HepG2 (cell line): ENCODE data around the gene CYP4F8. TPM values are rescaled to one million over a fixed set of nuclear protein-coding genes. Genes with fewer than 3 reads are reported as not detected.
A peak's percentile ranks its signal among the peaks of the same experiment; 100 is the strongest.

Source experiments
- ATAC-seq: fragments of 200-7000 bp; cut with Tn5 transposase; 3 replicates; pipeline ENCODE4 v1.9.1; 2020; ENCODE audit warnings: mild to moderate bottlenecking, moderate library complexity
- BruUV-seq: library from RNA; stranded (reverse); fragments of 400-500 nt; replicated peaks from 2 replicates; lab custom pipeline; 2021; lab: Mats Ljungman, UMichigan
- CTCF ChIA-PET: fragments of 300-600 bp; formaldehyde crosslinking; extraction: SDS; loops from one replicate; lab custom pipeline; 2021; ENCODE audit warnings: low total read pairs, inconsistent platforms, low intra/inter-chr PET ratio; lab: Yijun Ruan, JAX
- POLR2A ChIA-PET: fragments of 350-600 bp; sonication (Branson Sonifier 250); formaldehyde crosslinking; loops from one replicate; lab custom pipeline; 2020; ENCODE audit warnings: antibody characterized with exemption, inconsistent platforms; lab: Yijun Ruan, JAX
- DNase-seq: peaks from one replicate; pipeline ENCODE4 v3.0.0-alpha.2; 2015; ENCODE audit warnings: low spot score
- FAIRE-seq: peaks from 3 replicates; lab custom pipeline; 2011; peaks lifted over from hg19 to GRCh38; lab: Jason Lieb, UNC
- H2AFZ ChIP-seq: one replicate; pipeline ENCODE4 v1.6.1; 2011; ENCODE audit warnings: low read length, inconsistent platforms
- H3K27ac ChIP-seq: fragments of 300-600 bp; 3 replicates; pipeline ENCODE4 v1.8.0; 2011; ENCODE audit warnings: mixed run types, mild to moderate bottlenecking, mixed read lengths, low read length, inconsistent platforms; ENCODE audit not compliant: insufficient read depth; ENCODE audit errors: extremely low read length
- H3K27me3 ChIP-seq, 2 experiments: fragments of 200-600 bp in 1 of 2; 2 replicates in 1 of 2; 3 replicates in 1 of 2; pipeline versions ENCODE4 v1.6.0 to v1.8.0; 2011; ENCODE audit warnings: low read length in 2 of 2, mild to moderate bottlenecking in 2 of 2, moderate library complexity in 2 of 2, inconsistent platforms in 1 of 2; ENCODE audit not compliant: insufficient read depth in 2 of 2, control insufficient read depth in 1 of 2
- H3K36me3 ChIP-seq, 2 experiments: fragments of 200-600 bp in 1 of 2; replicated peaks in 1 of 2; 2 replicates in 1 of 2; 3 replicates in 1 of 2; pipeline versions ENCODE4 v1.5.1 to v1.8.0; 2011; ENCODE audit warnings: low read length in 2 of 2, inconsistent platforms in 1 of 2; ENCODE audit not compliant: insufficient read depth in 2 of 2, control insufficient read depth in 1 of 2
- H3K4me1 ChIP-seq: 2 replicates; pipeline ENCODE4 v1.5.1; 2012; ENCODE audit warnings: low read length, inconsistent platforms; ENCODE audit not compliant: insufficient read depth
- H3K4me2 ChIP-seq: 2 replicates; pipeline ENCODE4 v1.6.0; 2011; ENCODE audit warnings: low read depth, low read length, inconsistent platforms
- H3K4me3 ChIP-seq, 3 experiments: fragments of 200-600 bp in 1 of 3; sonication (generic), shearing (Covaris generic) in 1 of 3; replicated peaks in 1 of 3; 2 replicates each; pipeline ENCODE4 v1.5.1; 2011 to 2016; ENCODE audit warnings: low read length in 3 of 3, inconsistent platforms in 2 of 3, low read depth in 2 of 3, mild to moderate bottlenecking in 2 of 3, control low read depth in 1 of 3, mixed read lengths in 1 of 3; ENCODE audit not compliant: insufficient read depth in 1 of 3
- H3K79me2 ChIP-seq: one replicate; pipeline ENCODE4 v1.6.1; 2011; ENCODE audit warnings: low read length, inconsistent platforms; ENCODE audit not compliant: insufficient read depth
- H3K9ac ChIP-seq: 2 replicates; pipeline ENCODE4 v1.6.0; 2011; ENCODE audit warnings: mild to moderate bottlenecking, low read depth, low read length, inconsistent platforms; ENCODE audit not compliant: insufficient read depth
- H3K9me3 ChIP-seq: 2 replicates; pipeline ENCODE4 v1.5.1; 2012; ENCODE audit warnings: mild to moderate bottlenecking, low read length
- H4K20me1 ChIP-seq: 2 replicates; pipeline ENCODE4 v1.6.0; 2011; ENCODE audit warnings: inconsistent platforms, mild to moderate bottlenecking, low read length, moderate library complexity; ENCODE audit not compliant: insufficient read depth
- ASH2L ChIP-seq: fragments of 300-600, 200-600 bp; sonication (generic); IDR thresholded peaks from 2 replicates; pipeline ENCODE4 v1.7.0; 2017; ENCODE audit warnings: low read depth, mild to moderate bottlenecking, moderate library complexity, mixed read lengths, low read length; ENCODE audit not compliant: insufficient read length
- HDAC6 ChIP-seq: fragments of 200-600 bp; sonication (generic); IDR thresholded peaks from 2 replicates; pipeline ENCODE4 v1.7.0; 2017; ENCODE audit warnings: mild to moderate bottlenecking, antibody characterized with exemption, low read length, low read depth
- MXD4 ChIP-seq: IDR thresholded peaks from 2 replicates; pipeline ENCODE4 v1.6.1; 2016; ENCODE audit warnings: mild to moderate bottlenecking, missing biosample characterization, missing genetic modification reagents
- NFKBIZ ChIP-seq: IDR thresholded peaks from 2 replicates; pipeline ENCODE4 v1.6.1; 2018; ENCODE audit warnings: missing genetic modification reagents, missing compliant biosample characterization
- NR3C1 ChIP-seq: sonication (generic); formaldehyde crosslinking; IDR thresholded peaks from 2 replicates; pipeline ENCODE4 v1.4.0; 2020; ENCODE audit warnings: missing genetic modification reagents
- POGZ ChIP-seq: sonication (generic); formaldehyde crosslinking; IDR thresholded peaks from 2 replicates; pipeline ENCODE4 v1.4.0; 2020; ENCODE audit warnings: mild to moderate bottlenecking, missing genetic modification reagents
- RXRB ChIP-seq: IDR thresholded peaks from 2 replicates; pipeline ENCODE4 v1.6.1; 2016; ENCODE audit warnings: borderline replicate concordance, missing genetic modification reagents, missing compliant biosample characterization
- SP4 ChIP-seq: sonication (generic); formaldehyde crosslinking; IDR thresholded peaks from 2 replicates; pipeline ENCODE4 v1.8.1; 2023; ENCODE audit warnings: mild to moderate bottlenecking, missing genetic modification reagents
- ZFP37 ChIP-seq: sonication (generic); formaldehyde crosslinking; IDR thresholded peaks from 2 replicates; pipeline ENCODE4 v1.4.0; 2020; ENCODE audit warnings: missing genetic modification reagents, borderline replicate concordance
- ZNF101 ChIP-seq: sonication (generic); formaldehyde crosslinking; IDR thresholded peaks from 2 replicates; pipeline ENCODE4 v1.4.0; 2020; ENCODE audit warnings: mild to moderate bottlenecking, low read depth, missing genetic modification reagents, borderline replicate concordance
- ZNF121 ChIP-seq: sonication (generic); formaldehyde crosslinking; IDR thresholded peaks from 2 replicates; pipeline ENCODE4 v1.5.0; 2020; ENCODE audit warnings: mild to moderate bottlenecking, missing genetic modification reagents
- ZNF17 ChIP-seq: sonication (generic); formaldehyde crosslinking; IDR thresholded peaks from 2 replicates; pipeline ENCODE4 v1.5.0; 2020; ENCODE audit warnings: mild to moderate bottlenecking, missing genetic modification reagents
- ZNF326 ChIP-seq: sonication (generic); formaldehyde crosslinking; IDR thresholded peaks from 2 replicates; pipeline ENCODE4 v1.4.0; 2020; ENCODE audit warnings: missing genetic modification reagents, borderline replicate concordance
- ZNF674 ChIP-seq: sonication (generic); formaldehyde crosslinking; IDR thresholded peaks from 2 replicates; pipeline ENCODE4 v1.5.0; 2020; ENCODE audit warnings: low read depth, mild to moderate bottlenecking, missing genetic modification reagents
- WGBS: methylation state at CpG from one replicate; pipeline ENCODE4 v1.1.6; 2017; ENCODE audit warnings: low lambda C conversion rate; 5-methylcytosine and 5-hydroxymethylcytosine counted together
- in situ Hi-C: cut with HindIII; loops from 2 replicates; pipeline ENCODE4 v1.10.0; 2017; ENCODE audit warnings: low pct_unique_long_range_greater_than_20kb; ENCODE audit not compliant: extremely low pct_ligation_motif_present
- intact Hi-C: fragments of 100-400 bp; cut with micrococcal nuclease; formaldehyde crosslinking; loops from one replicate; pipeline ENCODE4 v1.10.0; 2022; ENCODE audit not compliant: unreplicated experiment
- polyA plus RNA-seq, 8 experiments: library from polyadenylated mRNA; depleted of rRNA in 3 of 8; stranded (reverse) in 7 of 8; unstranded in 1 of 8; fragments of >200 nt; fragmentation: Illumina TruSeq in 4 of 8; extraction: Trizol in 4 of 8; gene quantifications; 2 replicates each; pipeline versions ENCODE4 v1.2.1 to v1.2.3, GENCODE V29; 2011 to 2016; ENCODE audit warnings: low read depth in 4 of 8, missing spikeins in 1 of 8, mixed read lengths in 1 of 8; ENCODE audit not compliant: insufficient read depth in 1 of 8
- total RNA-seq, 5 experiments: library from RNA; depleted of rRNA; stranded (reverse); fragments of >200 nt; fragmentation: Illumina TruSeq; extraction: Trizol; gene quantifications; 2 replicates each; pipeline ENCODE4 v1.2.3, GENCODE V29; 2016; ENCODE audit warnings: low read depth in 1 of 5
- TF ChIP-seq, protein P1 (sequence below): sonication (generic); formaldehyde crosslinking; IDR thresholded peaks from 2 replicates; pipeline ENCODE4 v1.9.0; 2022; ENCODE audit warnings: low read depth, missing genetic modification reagents

Gene CYP4F8
- total and polyA plus RNA-seq, 2 of the 13 experiments (the other 11 are each of a cell fraction or from before 2014, with no cell fraction given) = not detected

DNA sequence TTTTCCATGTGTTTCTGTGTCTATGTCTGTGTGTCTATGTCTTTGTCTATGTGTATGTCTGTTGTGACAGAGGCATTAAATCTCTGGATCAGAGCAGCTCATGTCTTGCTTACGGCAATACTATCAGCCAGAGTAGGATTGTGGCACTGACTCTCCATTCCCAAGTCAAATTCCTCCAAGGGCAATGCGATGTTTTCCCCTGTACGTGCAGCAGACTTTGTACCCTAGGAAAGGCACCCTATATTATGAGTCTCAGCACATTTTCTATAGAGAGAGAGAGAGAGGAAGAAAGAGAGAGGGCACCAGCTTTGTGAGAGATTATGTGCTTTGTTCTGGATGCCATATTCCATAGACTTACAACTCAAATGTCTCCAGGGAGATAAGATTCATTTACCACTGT is 36.8 kb downstream of the CYP4F8 start:
- WGBS = 97% methylated on average over 3 of the region's 3 CpGs
- Histone ChIP-seq H3K4me2 (no peak overlapping the region), H3K4me1 (0 out of 2 replicates have a peak, but pooled peaks cover 1% of the 10 kb centered on the region), H3K9me3 (no peaks in the 10 kb centered on the region), H3K36me3 (peaks cover 3 to 25% of the 10 kb centered on the region in 2 experiments; a peak in 4 of 5 replicates), H3K27ac (no peak overlapping the region), H3K4me3 (no peak overlapping the region), H3K27me3 (no peaks in the 10 kb centered on the region), H2AFZ (no peak overlapping the region), H3K9ac (no peak overlapping the region)
- ChIA-PET POLR2A (no interaction called here), CTCF (no interaction called here)
- DNase-seq = no peak
- FAIRE-seq = no peak
- ATAC-seq = no peak
- TF ChIP-seq NR3C1 (CRISPR knock-in tag) = no peak
- TF ChIP-seq ZNF326 (CRISPR knock-in tag) = no peak
- TF ChIP-seq NFKBIZ = no peak
- no peak for TF ChIP-seq HDAC6
- no peak for TF ChIP-seq RXRB
- TF ChIP-seq SP4 (CRISPR knock-in tag) = no peak
- no peak for TF ChIP-seq MXD4 (CRISPR knock-in tag)
- TF ChIP-seq, protein P1, sequence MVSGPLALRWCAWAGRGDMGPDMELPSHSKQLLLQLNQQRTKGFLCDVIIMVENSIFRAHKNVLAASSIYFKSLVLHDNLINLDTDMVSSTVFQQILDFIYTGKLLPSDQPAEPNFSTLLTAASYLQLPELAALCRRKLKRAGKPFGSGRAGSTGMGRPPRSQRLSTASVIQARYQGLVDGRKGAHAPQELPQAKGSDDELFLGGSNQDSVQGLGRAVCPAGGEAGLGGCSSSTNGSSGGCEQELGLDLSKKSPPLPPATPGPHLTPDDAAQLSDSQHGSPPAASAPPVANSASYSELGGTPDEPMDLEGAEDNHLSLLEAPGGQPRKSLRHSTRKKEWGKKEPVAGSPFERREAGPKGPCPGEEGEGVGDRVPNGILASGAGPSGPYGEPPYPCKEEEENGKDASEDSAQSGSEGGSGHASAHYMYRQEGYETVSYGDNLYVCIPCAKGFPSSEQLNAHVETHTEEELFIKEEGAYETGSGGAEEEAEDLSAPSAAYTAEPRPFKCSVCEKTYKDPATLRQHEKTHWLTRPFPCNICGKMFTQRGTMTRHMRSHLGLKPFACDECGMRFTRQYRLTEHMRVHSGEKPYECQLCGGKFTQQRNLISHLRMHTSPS (CRISPR knock-in tag) = no peak
- no peak for TF ChIP-seq ASH2L
- no peak for TF ChIP-seq ZNF101 (CRISPR knock-in tag)
- TF ChIP-seq ZNF121 (CRISPR knock-in tag) = no peak
- TF ChIP-seq ZNF674 (CRISPR knock-in tag) = no peak
- TF ChIP-seq ZNF17 (CRISPR knock-in tag) = no peak
- no peak for TF ChIP-seq POGZ (CRISPR knock-in tag)
- TF ChIP-seq ZFP37 (CRISPR knock-in tag) = no peak
- TF ChIP-seq, all 625 proteins: peak for 0
- intact Hi-C loops = no loop called here
- TSS peak; percentile 26 for BruUV-seq
- in situ Hi-C loops = no loop called here
- Histone ChIP-seq H3K79me2 (no peaks in the 10 kb centered on the region), H4K20me1 (no peaks in the 10 kb centered on the region)
